HCT116 (cell line): ENCODE measurements around the gene SMIM28. TPM values are rescaled to one million over a fixed set of nuclear protein-coding genes. Genes with fewer than 3 reads are reported as not detected.

ENCODE experiments used
- ATAC-seq: fragments of 200-7000 bp; cut with Tn5 transposase; 2 replicates; pipeline ENCODE4 v1.9.1; 2020; ENCODE audit warnings: mild to moderate bottlenecking, moderate library complexity
- BruUV-seq: library from RNA; stranded (reverse); fragments of 400-500 nt; replicated peaks from 2 replicates; lab custom pipeline; 2021; lab: Mats Ljungman, UMichigan
- CTCF ChIA-PET: fragments of 300-600 bp; sonication (Branson Sonifier 250); formaldehyde crosslinking; loops from one replicate; lab custom pipeline; 2021; ENCODE audit warnings: antibody characterized with exemption; lab: Charles Lee
- POLR2A ChIA-PET: fragments of 300-600, 350-600 bp; sonication (Branson Sonifier 250); formaldehyde crosslinking; loops from one replicate; lab custom pipeline; 2021; ENCODE audit warnings: antibody characterized with exemption; lab: Charles Lee
- RAD21 ChIA-PET, 2 experiments: fragments of 300-600 bp; sonication (Branson Sonifier 250); formaldehyde crosslinking; loops; one replicate each; lab custom pipeline; 2023; ENCODE audit warnings: low total read pairs in 2 of 2; ENCODE audit not compliant: uncharacterized antibody in 2 of 2, unreplicated experiment in 2 of 2, low non-redundant PET in 1 of 2; lab: Charles Lee
- DNase-seq: peaks from one replicate; pipeline ENCODE4 v3.0.0-alpha.2; 2010; ENCODE audit warnings: low read depth, low spot score
- H2AFZ ChIP-seq: fragments of 200-600 bp; shearing (Covaris generic), sonication (generic); 2 replicates; pipeline ENCODE4 v1.6.1; 2017; ENCODE audit warnings: low read depth, mixed run types, mixed read lengths, antibody characterized with exemption, low read length; ENCODE audit not compliant: poor library complexity, severe bottlenecking
- H3K27ac ChIP-seq: 2 replicates; pipeline ENCODE4 v1.5.1; 2012; ENCODE audit warnings: low read depth, low read length
- H3K27me3 ChIP-seq: fragments of 200-600 bp; sonication (generic); 2 replicates; pipeline ENCODE4 v1.6.1; 2016; ENCODE audit warnings: mixed run types, low read length, mixed read lengths; ENCODE audit not compliant: insufficient read depth
- H3K36me3 ChIP-seq, 2 experiments: fragments of 200-500 bp in 1 of 2; fragments of 200-600 bp in 1 of 2; sonication (Bioruptor generic) in 1 of 2; sonication (generic) in 1 of 2; 2 replicates each; pipeline versions ENCODE4 v1.5.1 to v1.6.1; 2014 to 2016; ENCODE audit warnings: low read length in 2 of 2, inconsistent platforms in 1 of 2, mixed read lengths in 1 of 2, mixed run types in 1 of 2; ENCODE audit not compliant: insufficient read depth in 2 of 2, control insufficient read depth in 1 of 2
- H3K4me1 ChIP-seq, 2 experiments: fragments of 200-600 bp in 1 of 2; sonication (generic) in 1 of 2; 2 replicates each; pipeline versions ENCODE4 v1.5.1 to v1.6.1; 2012 to 2017; ENCODE audit warnings: low read length in 2 of 2, inconsistent platforms in 1 of 2, mild to moderate bottlenecking in 1 of 2, mixed read lengths in 1 of 2, mixed run types in 1 of 2, moderate library complexity in 1 of 2; ENCODE audit not compliant: insufficient read depth in 2 of 2, control insufficient read depth in 1 of 2
- H3K4me2 ChIP-seq: fragments of 200-600 bp; sonication (generic); 2 replicates; pipeline ENCODE4 v1.6.1; 2017; ENCODE audit warnings: mixed run types, low read length, mixed read lengths
- H3K4me3 ChIP-seq, 2 experiments: fragments of 200-600 bp in 1 of 2; sonication (generic) in 1 of 2; replicated peaks in 1 of 2; 2 replicates each; pipeline ENCODE4 v1.5.1; 2011 to 2016; ENCODE audit warnings: low read length in 2 of 2, control low read depth in 1 of 2, low read depth in 1 of 2, mild to moderate bottlenecking in 1 of 2, mixed read lengths in 1 of 2, mixed run types in 1 of 2
- H3K79me2 ChIP-seq: fragments of 200-600 bp; sonication (generic); 2 replicates; pipeline ENCODE4 v1.6.1; 2017; ENCODE audit warnings: mild to moderate bottlenecking, mixed run types, low read length, moderate library complexity, mixed read lengths; ENCODE audit not compliant: insufficient read depth
- H3K9ac ChIP-seq: fragments of 200-600 bp; sonication (generic); 2 replicates; pipeline ENCODE4 v1.6.1; 2016; ENCODE audit warnings: low read length, mixed read lengths
- H3K9me2 ChIP-seq: fragments of 200-600 bp; sonication (generic), shearing (Covaris generic); 2 replicates; pipeline ENCODE4 v1.6.1; 2017; ENCODE audit warnings: mixed run types, mild to moderate bottlenecking, moderate library complexity; ENCODE audit not compliant: insufficient read depth
- H3K9me3 ChIP-seq, 2 experiments: fragments of 200-500 bp in 1 of 2; fragments of 200-600 bp in 1 of 2; sonication (Bioruptor generic) in 1 of 2; sonication (generic) in 1 of 2; 2 replicates each; pipeline ENCODE4 v1.6.1; 2014 to 2017; ENCODE audit warnings: low read length in 2 of 2, mixed read lengths in 2 of 2, inconsistent platforms in 1 of 2, low read depth in 1 of 2, mild to moderate bottlenecking in 1 of 2, mixed run types in 1 of 2, moderate library complexity in 1 of 2; ENCODE audit not compliant: control insufficient read depth in 1 of 2, insufficient read depth in 1 of 2
- H4K20me1 ChIP-seq: fragments of 200-600 bp; sonication (generic), shearing (Covaris generic); 2 replicates; pipeline ENCODE4 v1.6.1; 2017; ENCODE audit warnings: mixed run types, mild to moderate bottlenecking, moderate library complexity; ENCODE audit not compliant: insufficient read depth
- CBX3 ChIP-seq: IDR thresholded peaks from 2 replicates; pipeline ENCODE4 v1.6.1; 2012; ENCODE audit warnings: low read depth
- CEBPB ChIP-seq: IDR thresholded peaks from 2 replicates; pipeline ENCODE4 v1.6.1; 2012; ENCODE audit warnings: low read depth
- ELF1 ChIP-seq: IDR thresholded peaks from 2 replicates; pipeline ENCODE4 v1.6.1; 2012; ENCODE audit warnings: low read depth, borderline replicate concordance
- EZH2phosphoT487 ChIP-seq: fragments of 200-600 bp; IDR thresholded peaks from 2 replicates; pipeline ENCODE4 v1.6.1; 2018; ENCODE audit warnings: antibody characterized with exemption, borderline replicate concordance
- JUND ChIP-seq: IDR thresholded peaks from 2 replicates; pipeline ENCODE4 v1.6.1; 2012
- SP1 ChIP-seq: IDR thresholded peaks from 2 replicates; pipeline ENCODE4 v1.6.1; 2012; ENCODE audit warnings: low read depth
- SRF ChIP-seq: IDR thresholded peaks from 2 replicates; pipeline ENCODE4 v1.6.1; 2012; ENCODE audit warnings: low read depth
- TCF7L2 ChIP-seq: IDR thresholded peaks from 2 replicates; pipeline ENCODE4 v1.7.0; 2011; ENCODE audit warnings: borderline replicate concordance, inconsistent platforms; ENCODE audit not compliant: insufficient read depth, insufficient read length; ENCODE audit errors: extremely low read depth
- YY1 ChIP-seq: IDR thresholded peaks from 2 replicates; pipeline ENCODE4 v1.6.1; 2011; ENCODE audit warnings: low read length, low read depth, moderate library complexity, mild to moderate bottlenecking; ENCODE audit not compliant: insufficient replicate concordance; ENCODE audit errors: extremely low read depth
- ZNF274 ChIP-seq: fragments of 200-500 bp; sonication (Bioruptor generic); IDR thresholded peaks from 2 replicates; pipeline ENCODE4 v1.6.1; 2014; ENCODE audit warnings: mild to moderate bottlenecking, low read depth, low read length, inconsistent platforms
- intact Hi-C: fragments of 100-400 bp; cut with micrococcal nuclease; formaldehyde crosslinking; loops from 2 replicates; pipeline ENCODE4 v1.10.0; 2022
- total RNA-seq: library from RNA; stranded (reverse); gene quantifications from one replicate; pipeline ENCODE4 v1.2.1, GENCODE V29; 2021; ENCODE audit not compliant: unreplicated experiment
- TF ChIP-seq, protein P1 (sequence below): IDR thresholded peaks from 2 replicates; pipeline ENCODE4 v1.6.1; 2012
- TF ChIP-seq, protein P2 (sequence below), 3 experiments: fragments of 200-600 bp in 1 of 3; sonication (generic) in 1 of 3; IDR thresholded peaks in 2 of 3; conservative IDR thresholded peaks in 1 of 3; 2 replicates each; pipeline ENCODE4 v1.5.1; 2012 to 2017; ENCODE audit warnings: low read depth in 2 of 3, low read length in 2 of 3, antibody characterized with exemption in 1 of 3, borderline replicate concordance in 1 of 3, control low read depth in 1 of 3, mild to moderate bottlenecking in 1 of 3, mixed read lengths in 1 of 3, mixed run types in 1 of 3, moderate library complexity in 1 of 3; ENCODE audit not compliant: insufficient read depth in 1 of 3
- TF ChIP-seq, protein P3 (sequence below): IDR thresholded peaks from 2 replicates; pipeline ENCODE4 v1.6.1; 2012

SMIM28 gene
- total RNA-seq, 1 experiment from 2014 or later, result not detected

DNA sequence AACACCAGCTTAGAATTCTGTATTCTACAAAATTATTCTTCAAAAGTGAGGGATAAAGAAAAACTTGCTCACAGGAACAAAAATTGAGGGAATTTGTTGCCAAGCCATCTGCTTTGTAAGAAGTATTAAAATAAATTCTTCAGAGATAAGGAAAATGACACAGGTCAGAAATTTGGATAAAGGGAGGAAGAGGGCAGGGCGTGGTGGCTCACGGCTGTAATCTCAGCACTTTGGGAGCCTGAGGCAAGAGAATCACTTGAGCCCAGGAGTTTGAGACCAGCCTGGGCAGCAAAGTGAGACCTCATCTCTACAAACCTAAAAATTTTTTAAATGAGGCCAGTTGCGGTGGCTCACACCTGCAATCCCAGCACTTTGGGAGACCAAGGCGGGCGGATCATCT lies 11.8 kb downstream of the SMIM28 start:
- ChIA-PET RAD21 (no interaction called here), POLR2A (no interaction called here), CTCF (interaction anchor here (1.3 kb wide), 1 partner anchor 15 kb away, joined by 3 read pairs; the partner anchor contains the start of gene HEBP2)
- no peaks in the 10 kb centered on the region for H3K4me1 ChIP-seq
- ATAC-seq (no peak), DNase-seq (no peak)
- no peaks in the 10 kb centered on the region for H3K27me3 ChIP-seq
- no peaks in the 10 kb centered on the region for H3K79me2 ChIP-seq
- no peaks in the 10 kb centered on the region for H3K36me3 ChIP-seq
- no peaks in the 10 kb centered on the region for H3K9me3 ChIP-seq
- H3K4me3 ChIP-seq, result no peak overlapping the region
- TF ChIP-seq TCF7L2 (no peak), EZH2phosphoT487 (no peak), JUND (no peak), ELF1 (no peak), SRF (no peak), YY1 (no peak), CEBPB (no peak), ZNF274 (no peak), SP1 (no peak), CBX3 (no peak)
- TF ChIP-seq, protein P1, sequence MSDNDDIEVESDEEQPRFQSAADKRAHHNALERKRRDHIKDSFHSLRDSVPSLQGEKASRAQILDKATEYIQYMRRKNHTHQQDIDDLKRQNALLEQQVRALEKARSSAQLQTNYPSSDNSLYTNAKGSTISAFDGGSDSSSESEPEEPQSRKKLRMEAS, result no peak
- TF ChIP-seq, protein P2, sequence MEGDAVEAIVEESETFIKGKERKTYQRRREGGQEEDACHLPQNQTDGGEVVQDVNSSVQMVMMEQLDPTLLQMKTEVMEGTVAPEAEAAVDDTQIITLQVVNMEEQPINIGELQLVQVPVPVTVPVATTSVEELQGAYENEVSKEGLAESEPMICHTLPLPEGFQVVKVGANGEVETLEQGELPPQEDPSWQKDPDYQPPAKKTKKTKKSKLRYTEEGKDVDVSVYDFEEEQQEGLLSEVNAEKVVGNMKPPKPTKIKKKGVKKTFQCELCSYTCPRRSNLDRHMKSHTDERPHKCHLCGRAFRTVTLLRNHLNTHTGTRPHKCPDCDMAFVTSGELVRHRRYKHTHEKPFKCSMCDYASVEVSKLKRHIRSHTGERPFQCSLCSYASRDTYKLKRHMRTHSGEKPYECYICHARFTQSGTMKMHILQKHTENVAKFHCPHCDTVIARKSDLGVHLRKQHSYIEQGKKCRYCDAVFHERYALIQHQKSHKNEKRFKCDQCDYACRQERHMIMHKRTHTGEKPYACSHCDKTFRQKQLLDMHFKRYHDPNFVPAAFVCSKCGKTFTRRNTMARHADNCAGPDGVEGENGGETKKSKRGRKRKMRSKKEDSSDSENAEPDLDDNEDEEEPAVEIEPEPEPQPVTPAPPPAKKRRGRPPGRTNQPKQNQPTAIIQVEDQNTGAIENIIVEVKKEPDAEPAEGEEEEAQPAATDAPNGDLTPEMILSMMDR (IDR thresholded peaks at IDR 0.05 in 2 of 3, conservative IDR thresholded peaks at IDR 0.05 in 1 of 3; ENCODE audit: borderline replicate concordance in 1 of 3, insufficient read depth in 1 of 3, low read depth in 2 of 3, low read length in 2 of 3), result no peak
- TF ChIP-seq, protein P3, sequence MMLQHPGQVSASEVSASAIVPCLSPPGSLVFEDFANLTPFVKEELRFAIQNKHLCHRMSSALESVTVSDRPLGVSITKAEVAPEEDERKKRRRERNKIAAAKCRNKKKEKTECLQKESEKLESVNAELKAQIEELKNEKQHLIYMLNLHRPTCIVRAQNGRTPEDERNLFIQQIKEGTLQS, result no peak
- no peaks in the 10 kb centered on the region for H4K20me1 ChIP-seq
- no TSS peak for BruUV-seq
- H3K27ac ChIP-seq, result no peak overlapping the region
- no peaks in the 10 kb centered on the region for H3K9me2 ChIP-seq
- no peak overlapping the region for H2AFZ ChIP-seq
- intact Hi-C loops, result no loop called here
- no peak overlapping the region for H3K9ac ChIP-seq
- H3K4me2 ChIP-seq, result no peak overlapping the region
